ENCODE measurements around the gene FSIP1.

FSIP1 gene

DNA sequence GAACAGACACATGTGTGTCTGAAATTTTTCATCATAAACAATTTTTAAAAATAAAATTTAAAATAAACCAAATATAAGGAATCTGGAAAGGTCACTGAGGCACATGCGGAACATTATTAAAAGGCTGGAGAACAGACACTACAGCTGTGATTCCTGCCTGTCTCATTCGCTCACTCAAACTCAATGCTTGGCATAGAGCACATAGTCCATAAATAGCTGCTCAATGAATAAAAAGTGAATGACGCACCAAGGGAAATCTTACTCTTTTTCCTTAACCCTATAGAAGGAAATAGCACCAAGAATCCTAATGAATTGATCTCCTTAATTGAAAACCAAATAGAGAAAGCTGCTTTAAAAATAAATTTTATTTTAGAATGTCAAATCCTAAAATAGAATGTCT lies 98.4 kb downstream of the FSIP1 start:
- DNase-seq (ENCODE audit: low spot score): no peak

GRCh38 chr15:39682366-39682765 lies 100.3 kb downstream of the FSIP1 start:
- DNase-seq (ENCODE audit: low spot score): peak; percentile 49

GRCh38 chr15:39680868-39681267 lies 101.8 kb downstream of the FSIP1 start:
- peak; percentile 71 for DNase-seq (ENCODE audit: low spot score)

DNA sequence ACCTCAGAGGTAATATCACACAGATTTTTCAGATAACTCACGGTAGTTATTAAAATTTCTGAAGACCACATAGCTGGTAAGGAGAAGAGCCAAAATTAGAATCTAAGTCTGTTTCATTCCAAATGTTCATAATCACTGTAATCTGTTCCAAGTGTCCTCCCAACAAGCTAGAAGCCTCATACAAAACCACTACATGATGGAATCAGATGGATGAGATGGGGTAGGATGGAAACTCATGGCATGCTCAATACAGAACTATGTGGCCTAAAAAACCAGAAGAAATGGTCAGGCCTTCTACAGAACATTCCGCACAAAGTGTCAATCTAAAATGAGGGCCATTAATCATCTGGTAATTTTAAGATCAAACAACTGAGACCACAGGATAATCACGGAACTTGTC lies 110.0 kb downstream of the FSIP1 start:
- DNase-seq (ENCODE audit: low spot score): no peak

DNA sequence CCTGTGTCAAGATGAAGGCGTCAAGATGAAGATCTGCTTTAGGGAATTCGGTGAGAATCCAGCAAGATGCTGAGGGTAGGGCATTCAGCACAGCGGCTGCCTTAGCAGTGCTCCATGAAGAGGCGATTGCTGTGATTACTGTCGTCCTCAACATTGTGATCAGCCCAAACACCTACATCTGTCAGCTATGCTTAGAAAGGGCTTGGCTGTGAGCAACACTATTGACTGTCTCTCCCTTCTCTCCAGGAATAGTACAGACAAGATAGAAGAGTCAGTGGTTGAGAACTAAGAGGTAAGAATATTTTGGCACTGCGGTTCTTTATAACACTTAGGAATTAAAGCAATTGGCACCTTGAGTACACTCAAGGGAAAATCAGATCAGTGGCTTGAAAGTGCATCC lies 110.5 kb downstream of the FSIP1 start:
- DNase-seq (ENCODE audit: low spot score): no peak

- DNase-seq (ENCODE audit: low spot score): no peak
Observed at GRCh38 chr15:39670687-39671086, 112.0 kb downstream of the FSIP1 start.

DNA sequence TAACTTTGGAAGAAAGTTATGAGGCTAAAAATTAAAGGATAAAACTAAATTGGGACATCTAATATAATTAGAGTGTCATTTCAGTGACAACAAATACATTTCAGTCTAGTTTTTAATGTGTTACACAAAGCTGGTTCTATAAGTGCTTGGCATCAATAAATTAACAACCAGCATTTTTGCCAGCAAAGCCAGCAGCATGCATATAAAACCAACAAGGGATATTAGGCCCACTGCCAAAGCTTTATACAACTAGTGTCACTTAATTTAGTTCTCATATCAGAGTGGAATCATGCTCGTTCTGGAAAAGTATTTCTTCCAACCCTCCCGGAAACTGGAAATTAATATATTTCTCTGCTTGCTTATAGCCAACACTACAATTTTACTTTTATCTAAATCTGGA lies 113.0 kb downstream of the FSIP1 start:
- no peak for DNase-seq (ENCODE audit: low spot score)

GRCh38 chr15:39669241-39669640 lies 113.4 kb downstream of the FSIP1 start:
- no peak for DNase-seq (ENCODE audit: low spot score)

GRCh38 chr15:39668457-39668856 lies 114.2 kb downstream of the FSIP1 start:
- DNase-seq (ENCODE audit: low spot score): no peak

GRCh38 chr15:39667382-39668127 lies 115.1 kb downstream of the FSIP1 start:
- DNase-seq (ENCODE audit: low spot score): no peak

DNA sequence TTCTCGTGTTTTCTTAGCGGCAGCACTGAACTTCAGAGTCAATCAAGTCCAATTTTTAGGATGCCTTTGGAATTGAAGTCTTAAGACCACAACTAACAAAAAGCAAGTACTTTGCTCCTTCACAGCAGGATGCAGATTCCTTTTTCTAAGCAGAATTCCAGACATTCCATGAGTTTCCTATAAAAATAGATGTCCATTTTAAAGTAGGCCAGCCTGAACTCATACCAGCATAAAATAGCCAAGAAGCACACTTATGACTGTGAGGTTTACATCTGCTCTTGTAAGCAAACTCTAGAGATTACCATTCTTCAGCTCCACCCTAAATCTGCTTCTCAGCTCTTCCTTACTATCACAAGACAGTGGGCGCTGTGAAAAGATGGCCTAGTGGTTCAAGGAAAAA lies 116.0 kb downstream of the FSIP1 start:
- peak; percentile 29 for DNase-seq (ENCODE audit: low spot score)

GRCh38 chr15:39665629-39666250 lies 116.9 kb downstream of the FSIP1 start:
- no peak for DNase-seq (ENCODE audit: low spot score)

- DNase-seq (ENCODE audit: low spot score): peak; percentile 20
Observed at GRCh38 chr15:39663704-39664250, 118.9 kb downstream of the FSIP1 start.

DNA sequence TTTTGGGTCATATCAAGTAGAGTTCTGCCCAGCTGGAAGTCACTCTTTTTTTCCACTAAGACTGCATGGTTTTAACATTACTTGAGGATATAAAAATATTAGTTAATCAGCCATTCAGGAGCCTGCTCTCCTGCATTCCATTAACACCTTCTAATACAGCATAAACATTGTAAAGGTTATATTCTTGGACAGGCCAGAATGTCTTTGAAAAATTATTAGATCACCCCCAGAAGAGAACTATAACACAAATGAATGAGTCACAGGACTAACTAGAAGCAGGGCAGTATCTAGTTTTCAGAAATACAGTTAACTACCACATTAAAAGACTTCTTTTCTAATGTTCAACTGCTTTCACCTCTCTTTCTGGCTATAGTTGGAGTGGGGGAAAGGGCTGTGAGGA lies 120.9 kb downstream of the FSIP1 start:
- DNase-seq (ENCODE audit: low spot score): no peak

- no peak for DNase-seq (ENCODE audit: low spot score)
Observed at GRCh38 chr15:39658740-39659139, 123.9 kb downstream of the FSIP1 start.

DNA sequence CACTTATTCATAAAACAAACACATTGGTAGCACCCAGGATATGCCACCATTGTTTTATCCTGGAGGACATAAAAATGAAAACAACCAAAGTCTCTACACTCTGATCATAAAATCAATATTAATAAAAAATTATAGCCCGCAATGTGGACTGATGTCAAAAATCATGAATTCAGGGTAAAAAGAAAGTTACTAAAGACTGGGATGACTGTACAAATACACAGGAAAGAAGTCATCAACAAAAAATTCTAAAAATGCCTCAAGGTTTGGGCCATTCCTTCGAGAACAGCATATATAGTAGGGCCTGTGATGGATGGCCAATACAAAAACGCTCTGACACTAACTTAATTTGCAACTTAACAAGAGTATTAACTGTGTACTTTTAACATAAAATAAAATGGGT lies 125.0 kb downstream of the FSIP1 start:
- DNase-seq (ENCODE audit: low spot score): peak; percentile 68

GRCh38 chr15:39657181-39657580 lies 125.5 kb downstream of the FSIP1 start:
- peak; percentile 13 for DNase-seq (ENCODE audit: low spot score)

DNA sequence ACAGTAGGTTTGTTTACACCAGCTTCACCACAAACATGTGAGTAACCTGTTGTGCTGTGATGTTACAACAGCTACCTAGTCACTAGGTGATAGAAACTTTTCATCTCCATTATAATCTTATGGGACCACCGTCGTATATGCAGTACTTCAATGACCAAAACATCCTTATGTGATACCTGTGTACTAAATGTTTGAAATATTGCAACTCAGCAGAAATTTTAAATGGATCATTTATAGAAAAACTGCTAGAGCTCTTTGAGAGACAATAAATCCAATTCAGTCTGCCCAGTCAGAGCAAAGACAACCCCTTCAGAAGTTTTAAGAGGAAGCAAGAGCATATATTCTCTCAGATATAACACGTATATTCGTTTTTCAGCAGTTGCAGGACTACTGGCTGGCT lies 128.3 kb downstream of the FSIP1 start:
- no peak for DNase-seq (ENCODE audit: low spot score)

DNA sequence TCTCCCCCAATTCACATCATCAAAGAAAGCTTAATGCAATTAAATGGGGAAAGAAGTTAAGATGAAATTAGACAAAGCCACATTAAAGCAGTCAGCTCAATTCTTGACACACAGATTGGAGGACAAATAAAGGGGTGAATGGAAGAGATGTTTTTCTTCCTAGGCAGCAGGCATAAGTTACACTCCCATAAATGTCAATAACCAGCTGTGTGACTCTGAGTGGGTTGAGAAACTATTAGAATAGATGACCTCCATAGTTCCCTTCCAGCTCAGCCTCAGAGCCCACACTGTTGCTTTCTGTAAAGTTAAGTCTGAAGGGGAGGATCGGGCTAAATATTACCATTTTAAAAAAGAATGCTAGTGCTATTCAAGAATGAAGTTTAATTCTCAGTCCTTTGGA lies 130.8 kb downstream of the FSIP1 start:
- peak; percentile 18 for DNase-seq (ENCODE audit: low spot score)

DNA sequence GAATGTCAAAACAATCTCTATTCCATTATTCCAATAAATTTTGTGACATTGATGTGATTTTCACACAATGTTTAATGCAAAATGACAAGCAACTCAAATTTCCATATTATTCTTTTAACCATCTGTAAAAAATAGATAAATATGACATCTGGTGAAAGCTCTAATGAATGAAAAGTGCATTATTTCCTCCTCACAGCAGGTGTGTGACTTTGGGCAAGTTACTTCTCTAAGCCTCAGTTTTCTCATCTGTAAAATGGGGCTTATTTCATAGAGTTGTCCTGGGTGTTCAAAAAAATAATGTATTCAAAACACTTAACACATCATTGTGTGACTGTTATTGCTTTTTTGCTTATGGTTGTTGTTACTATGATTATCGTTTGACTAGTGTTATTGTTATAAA lies 131.3 kb downstream of the FSIP1 start:
- no peak for DNase-seq (ENCODE audit: low spot score)

GRCh38 chr15:39649757-39650156 lies 132.9 kb downstream of the FSIP1 start:
- no peak for DNase-seq (ENCODE audit: low spot score)

GRCh38 chr15:39646425-39646824 lies 136.2 kb downstream of the FSIP1 start:
- no peak for DNase-seq (ENCODE audit: low spot score)

- DNase-seq (ENCODE audit: low spot score): no peak
Observed at GRCh38 chr15:39645976-39646257, 136.7 kb downstream of the FSIP1 start.

All from GM03348 (cell line).